Measurements from ENCODE around the gene CSN3. TPM values are rescaled to one million over a fixed set of nuclear protein-coding genes. Genes with fewer than 3 reads are reported as not detected.

CSN3 gene
- total and polyA plus RNA-seq, 4 donors: not detected

GRCh38 chr4:70251945-70252277, 9.5 kb downstream of the CSN3 start:
- Histone ChIP-seq H3K27me3 (ENCODE audit: control insufficient read depth in 3 of 3, insufficient read depth in 3 of 3, low read length in 2 of 3) (no peaks in the 10 kb centered on the region), H3K9ac (ENCODE audit: insufficient read depth in 1 of 2, low read length in 2 of 2) (no peak overlapping the region), H3K27ac (ENCODE audit: low read depth in 1 of 2, low read length in 1 of 2) (no peak overlapping the region), H3K9me3 (ENCODE audit: control insufficient read depth in 4 of 4, insufficient read depth in 3 of 4, low read length in 3 of 4) (no peaks in the 10 kb centered on the region), H3K4me3 (no peak overlapping the region), H3K36me3 (ENCODE audit: control insufficient read depth in 4 of 4, insufficient read depth in 4 of 4, low read length in 4 of 4) (no peaks in the 10 kb centered on the region), H3K4me1 (ENCODE audit: control insufficient read depth in 5 of 5, insufficient read depth in 5 of 5, low read length in 5 of 5) (no peaks in the 10 kb centered on the region)
- no peak for DNase-seq
- WGBS, 2 donors: 61 to 75% methylated on average over 1 of the region's 1 CpG
- TF ChIP-seq, protein P1, sequence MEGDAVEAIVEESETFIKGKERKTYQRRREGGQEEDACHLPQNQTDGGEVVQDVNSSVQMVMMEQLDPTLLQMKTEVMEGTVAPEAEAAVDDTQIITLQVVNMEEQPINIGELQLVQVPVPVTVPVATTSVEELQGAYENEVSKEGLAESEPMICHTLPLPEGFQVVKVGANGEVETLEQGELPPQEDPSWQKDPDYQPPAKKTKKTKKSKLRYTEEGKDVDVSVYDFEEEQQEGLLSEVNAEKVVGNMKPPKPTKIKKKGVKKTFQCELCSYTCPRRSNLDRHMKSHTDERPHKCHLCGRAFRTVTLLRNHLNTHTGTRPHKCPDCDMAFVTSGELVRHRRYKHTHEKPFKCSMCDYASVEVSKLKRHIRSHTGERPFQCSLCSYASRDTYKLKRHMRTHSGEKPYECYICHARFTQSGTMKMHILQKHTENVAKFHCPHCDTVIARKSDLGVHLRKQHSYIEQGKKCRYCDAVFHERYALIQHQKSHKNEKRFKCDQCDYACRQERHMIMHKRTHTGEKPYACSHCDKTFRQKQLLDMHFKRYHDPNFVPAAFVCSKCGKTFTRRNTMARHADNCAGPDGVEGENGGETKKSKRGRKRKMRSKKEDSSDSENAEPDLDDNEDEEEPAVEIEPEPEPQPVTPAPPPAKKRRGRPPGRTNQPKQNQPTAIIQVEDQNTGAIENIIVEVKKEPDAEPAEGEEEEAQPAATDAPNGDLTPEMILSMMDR (IDR thresholded peaks at IDR 0.05; ENCODE audit: control extremely low read depth, extremely low read depth): no peak
- no peak for ATAC-seq (ENCODE audit: insufficient read depth, low FRiP score)

DNA sequence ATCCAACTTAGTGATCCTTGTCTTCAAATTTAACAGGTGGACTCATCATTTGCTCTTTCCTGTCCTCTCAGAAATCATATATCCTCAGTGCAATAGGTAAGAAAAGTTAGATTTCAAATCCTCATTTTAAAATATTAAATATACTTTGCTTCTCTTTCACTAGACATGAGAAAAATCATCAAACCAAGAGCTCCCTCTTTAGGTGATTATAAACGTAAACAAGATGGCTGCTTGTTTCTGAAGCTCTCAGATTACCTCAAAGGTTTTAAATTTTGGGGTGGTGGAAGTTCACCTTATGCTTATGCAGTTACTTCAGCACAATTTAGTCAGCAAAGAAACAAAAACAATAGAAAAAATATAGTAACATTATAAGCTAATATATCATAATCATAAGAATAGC, 27.3 kb downstream of the CSN3 start:
- ATAC-seq (ENCODE audit: insufficient read depth, low FRiP score) (no peak), DNase-seq (peak in 2 of 3 donors; percentile 57)
- Histone ChIP-seq H3K4me1 (ENCODE audit: control insufficient read depth in 5 of 5, insufficient read depth in 5 of 5, low read length in 5 of 5) (no peaks in the 10 kb centered on the region), H3K27ac (ENCODE audit: low read depth in 1 of 2, low read length in 1 of 2) (no peak overlapping the region), H3K9me3 (ENCODE audit: control insufficient read depth in 4 of 4, insufficient read depth in 3 of 4, low read length in 3 of 4) (no peaks in the 10 kb centered on the region), H3K36me3 (ENCODE audit: control insufficient read depth in 4 of 4, insufficient read depth in 4 of 4, low read length in 4 of 4) (no peaks in the 10 kb centered on the region), H3K27me3 (ENCODE audit: control insufficient read depth in 3 of 3, insufficient read depth in 3 of 3, low read length in 2 of 3) (no peaks in the 10 kb centered on the region), H3K9ac (ENCODE audit: insufficient read depth in 1 of 2, low read length in 2 of 2) (no peak overlapping the region), H3K4me3 (no peak overlapping the region)
- 8 to 31% methylated on average over 1 of the region's 1 CpG for WGBS, 2 donors
- TF ChIP-seq, protein P1 (IDR thresholded peaks at IDR 0.05; ENCODE audit: control extremely low read depth, extremely low read depth): no peak

- no peak for DNase-seq
- Histone ChIP-seq H3K4me3 (no peak overlapping the region), H3K36me3 (ENCODE audit: control insufficient read depth in 4 of 4, insufficient read depth in 4 of 4, low read length in 4 of 4) (no peaks in the 10 kb centered on the region), H3K4me1 (ENCODE audit: control insufficient read depth in 5 of 5, insufficient read depth in 5 of 5, low read length in 5 of 5) (peaks cover 0 to 1% (median 0%) of the 10 kb centered on the region in 5 donors), H3K27me3 (ENCODE audit: control insufficient read depth in 3 of 3, insufficient read depth in 3 of 3, low read length in 2 of 3) (no peaks in the 10 kb centered on the region), H3K9ac (ENCODE audit: insufficient read depth in 1 of 2, low read length in 2 of 2) (no peak overlapping the region), H3K27ac (ENCODE audit: low read depth in 1 of 2, low read length in 1 of 2) (no peak overlapping the region), H3K9me3 (ENCODE audit: control insufficient read depth in 4 of 4, insufficient read depth in 3 of 4, low read length in 3 of 4) (peaks cover 0 to 2% (median 0%) of the 10 kb centered on the region in 4 donors)
- TF ChIP-seq, protein P1 (IDR thresholded peaks at IDR 0.05; ENCODE audit: control extremely low read depth, extremely low read depth): no peak
- ATAC-seq (ENCODE audit: insufficient read depth, low FRiP score): no peak
- WGBS, 2 donors: 94 to 96% methylated on average over 2 of the region's 2 CpGs
Measured at GRCh38 chr4:70277121-70277520, 34.7 kb downstream of the CSN3 start.

GRCh38 chr4:70280567-70280966, 38.2 kb downstream of the CSN3 start:
- Histone ChIP-seq H3K27me3 (ENCODE audit: control insufficient read depth in 3 of 3, insufficient read depth in 3 of 3, low read length in 2 of 3) (no peaks in the 10 kb centered on the region), H3K4me3 (no peak overlapping the region), H3K4me1 (ENCODE audit: control insufficient read depth in 5 of 5, insufficient read depth in 5 of 5, low read length in 5 of 5) (peaks cover 0 to 1% (median 0%) of the 10 kb centered on the region in 5 donors), H3K9ac (ENCODE audit: insufficient read depth in 1 of 2, low read length in 2 of 2) (no peak overlapping the region), H3K36me3 (ENCODE audit: control insufficient read depth in 4 of 4, insufficient read depth in 4 of 4, low read length in 4 of 4) (no peaks in the 10 kb centered on the region), H3K9me3 (ENCODE audit: control insufficient read depth in 4 of 4, insufficient read depth in 3 of 4, low read length in 3 of 4) (peaks cover 0 to 2% (median 0%) of the 10 kb centered on the region in 4 donors), H3K27ac (ENCODE audit: low read depth in 1 of 2, low read length in 1 of 2) (no peak overlapping the region)
- TF ChIP-seq, protein P1 (IDR thresholded peaks at IDR 0.05; ENCODE audit: control extremely low read depth, extremely low read depth): no peak
- ATAC-seq (ENCODE audit: insufficient read depth, low FRiP score): peak; percentile 85
- DNase-seq: peak in 1 of 3 donors; percentile 13
- 19 to 65% methylated on average over 1 of the region's 1 CpG for WGBS, 2 donors

All from lung (tissue), 12 donors.